Measurements from ENCODE around the gene HSD17B1. TPM values are rescaled to one million over a fixed set of nuclear protein-coding genes. Genes with fewer than 3 reads are reported as not detected.
A peak's percentile ranks its signal among the peaks of the same experiment; 100 is the strongest.

Gene HSD17B1
- total RNA-seq, 1 experiment from 2014 or later, result 1.5 TPM

- Mint-ChIP-seq H3K9me3 (no peaks in the 10 kb centered on the region), H3K4me1 (peaks cover 25 to 40% of the 10 kb centered on the region in 2 experiments), H3K4me3 (no peak overlapping the region; a peak in 1 of 5 replicates), H3K27me3 (ENCODE audit: low read depth) (peaks cover 8% of the 10 kb centered on the region), H3K36me3 (ENCODE audit: insufficient read depth in 1 of 3, low read depth in 3 of 3) (peaks cover 0 to 30% (median 25%) of the 10 kb centered on the region in 3 experiments; a peak in 5 of 7 replicates), H3K27ac (no peak overlapping the region)
- Histone ChIP-seq H2AFZ (ENCODE audit: low read length) (no peak overlapping the region), H3K4me1 (ENCODE audit: insufficient read depth, low read length) (peaks cover 11% of the 10 kb centered on the region; the same call in 1 of the 2 replicates), H2BK12ac (ENCODE audit: insufficient read length, low read depth, low read length) (no peak overlapping the region), H3T11ph (ENCODE audit: low read length) (no peak overlapping the region), H4K91ac (ENCODE audit: insufficient read length, low read depth, low read length) (no peak overlapping the region), H2BK120ac (ENCODE audit: low read depth, low read length, poor library complexity, severe bottlenecking) (no peak overlapping the region), H3K56ac (ENCODE audit: insufficient read length, low read depth, low read length) (no peak overlapping the region), H2AK5ac (ENCODE audit: insufficient read length, low read length) (no peak overlapping the region), H3K79me2 (ENCODE audit: insufficient read depth, low read length) (no peaks in the 10 kb centered on the region), H3K18ac (ENCODE audit: insufficient read length, low read depth, low read length) (peak overlapping the region; percentile 9), H2BK15ac (ENCODE audit: low read depth, low read length) (no peak overlapping the region), H3K27me3 (ENCODE audit: insufficient read depth, low read length) (peaks cover 2% of the 10 kb centered on the region; the same call in 1 of the 2 replicates), H2BK5ac (ENCODE audit: insufficient read length, low read length) (no peak overlapping the region), H3K4ac (ENCODE audit: low read depth, low read length) (no peak overlapping the region), H4K8ac (replicated peaks; ENCODE audit: insufficient read length, low read depth, low read length) (no peak overlapping the region), H3K23ac (ENCODE audit: insufficient read length, low read depth, low read length) (no peak overlapping the region), H3K23me2 (ENCODE audit: insufficient read length, low read depth, low read length, poor library complexity, severe bottlenecking) (no peaks in the 10 kb centered on the region), H3K9ac (ENCODE audit: extremely low read depth, insufficient read length, low read length) (no peak overlapping the region), H3K79me1 (ENCODE audit: insufficient read depth, low read depth, low read length, poor library complexity, severe bottlenecking) (no peaks in the 10 kb centered on the region), H2BK20ac (ENCODE audit: low read depth, low read length, poor library complexity, severe bottlenecking) (no peak overlapping the region), H4K20me1 (ENCODE audit: control insufficient read depth, insufficient read depth, insufficient read length) (no peaks in the 10 kb centered on the region), H3K9me3 (ENCODE audit: control insufficient read depth, low read depth, low read length) (no peaks in the 10 kb centered on the region), H3K4me2 (ENCODE audit: insufficient read depth, insufficient read length, low read length) (no peak overlapping the region), H3K14ac (ENCODE audit: insufficient read depth, low read length) (no peak overlapping the region), H4K5ac (ENCODE audit: insufficient read length, low read depth, low read length) (no peak overlapping the region), H3K27ac (ENCODE audit: insufficient read length, low read depth, low read length) (no peak overlapping the region)
- no CpG with 5 or more reads among the region's 9 CpGs for WGBS (ENCODE audit: extremely low coverage, insufficient read length, low lambda C conversion rate)
- TF ChIP-seq, protein P1, sequence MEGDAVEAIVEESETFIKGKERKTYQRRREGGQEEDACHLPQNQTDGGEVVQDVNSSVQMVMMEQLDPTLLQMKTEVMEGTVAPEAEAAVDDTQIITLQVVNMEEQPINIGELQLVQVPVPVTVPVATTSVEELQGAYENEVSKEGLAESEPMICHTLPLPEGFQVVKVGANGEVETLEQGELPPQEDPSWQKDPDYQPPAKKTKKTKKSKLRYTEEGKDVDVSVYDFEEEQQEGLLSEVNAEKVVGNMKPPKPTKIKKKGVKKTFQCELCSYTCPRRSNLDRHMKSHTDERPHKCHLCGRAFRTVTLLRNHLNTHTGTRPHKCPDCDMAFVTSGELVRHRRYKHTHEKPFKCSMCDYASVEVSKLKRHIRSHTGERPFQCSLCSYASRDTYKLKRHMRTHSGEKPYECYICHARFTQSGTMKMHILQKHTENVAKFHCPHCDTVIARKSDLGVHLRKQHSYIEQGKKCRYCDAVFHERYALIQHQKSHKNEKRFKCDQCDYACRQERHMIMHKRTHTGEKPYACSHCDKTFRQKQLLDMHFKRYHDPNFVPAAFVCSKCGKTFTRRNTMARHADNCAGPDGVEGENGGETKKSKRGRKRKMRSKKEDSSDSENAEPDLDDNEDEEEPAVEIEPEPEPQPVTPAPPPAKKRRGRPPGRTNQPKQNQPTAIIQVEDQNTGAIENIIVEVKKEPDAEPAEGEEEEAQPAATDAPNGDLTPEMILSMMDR (conservative IDR thresholded peaks at IDR 0.05), result peak; percentile 52
- DNase-seq, result peak; percentile 42
Measured at GRCh38 chr17:42520540-42520951, 32.2 kb upstream of the HSD17B1 start.
